ENCODE data around the gene CSNK2A3. TPM values are rescaled to one million over a fixed set of nuclear protein-coding genes. Genes with fewer than 3 reads are reported as not detected.

Gene CSNK2A3
- total RNA-seq, 1 experiment from 2014 or later, result 1.7 TPM

- H2BK120ac ChIP-seq (ENCODE audit: low read depth, low read length, poor library complexity, severe bottlenecking), result no peak overlapping the region
- no peak overlapping the region for H2BK12ac ChIP-seq (ENCODE audit: insufficient read length, low read depth, low read length)
- no peak overlapping the region for H4K8ac ChIP-seq (replicated peaks; ENCODE audit: insufficient read length, low read depth, low read length)
- no peak overlapping the region for H2BK20ac ChIP-seq (ENCODE audit: low read depth, low read length, poor library complexity, severe bottlenecking)
- H3K79me1 ChIP-seq (ENCODE audit: insufficient read depth, low read depth, low read length, poor library complexity, severe bottlenecking), result no peaks in the 10 kb centered on the region
- TF ChIP-seq CTCF (conservative IDR thresholded peaks at IDR 0.05), result no peak
- no peak overlapping the region for H3K56ac ChIP-seq (ENCODE audit: insufficient read length, low read depth, low read length)
- no peaks in the 10 kb centered on the region for H3K4me1 ChIP-seq (ENCODE audit: insufficient read depth, low read length)
- no peaks in the 10 kb centered on the region for H3K79me2 ChIP-seq (ENCODE audit: insufficient read depth, low read length)
- H3K23me2 ChIP-seq (ENCODE audit: insufficient read length, low read depth, low read length, poor library complexity, severe bottlenecking), result no peaks in the 10 kb centered on the region
- no peak overlapping the region for H3K23ac ChIP-seq (ENCODE audit: insufficient read length, low read depth, low read length)
- no peak overlapping the region for H3K18ac ChIP-seq (ENCODE audit: insufficient read length, low read depth, low read length)
- H2BK15ac ChIP-seq (ENCODE audit: low read depth, low read length), result no peak overlapping the region
- Mint-ChIP-seq H3K9me3 (no peaks in the 10 kb centered on the region), H3K36me3 (ENCODE audit: insufficient read depth in 1 of 3, low read depth in 3 of 3) (no peaks in the 10 kb centered on the region), H3K4me1 (peaks cover 11 to 23% of the 10 kb centered on the region in 2 experiments; a peak in 3 of 4 replicates), H3K4me3 (no peak overlapping the region), H3K27ac (no peak overlapping the region; a peak in 2 of 7 replicates), H3K27me3 (ENCODE audit: low read depth) (peaks cover 2% of the 10 kb centered on the region)
- H3T11ph ChIP-seq (ENCODE audit: low read length), result no peak overlapping the region
- no peaks in the 10 kb centered on the region for H3K27me3 ChIP-seq (ENCODE audit: insufficient read depth, low read length)
- H3K14ac ChIP-seq (ENCODE audit: insufficient read depth, low read length), result no peak overlapping the region
- no CpG with 5 or more reads among the region's 4 CpGs for WGBS (ENCODE audit: extremely low coverage, insufficient read length, low lambda C conversion rate)
- no peak for DNase-seq
- no peak overlapping the region for H3K27ac ChIP-seq (ENCODE audit: insufficient read length, low read depth, low read length)
- H2AFZ ChIP-seq (ENCODE audit: low read length), result no peak overlapping the region
- no peaks in the 10 kb centered on the region for H3K9me3 ChIP-seq (ENCODE audit: control insufficient read depth, low read depth, low read length)
- H3K9ac ChIP-seq (ENCODE audit: extremely low read depth, insufficient read length, low read length), result no peak overlapping the region
- no peak overlapping the region for H2BK5ac ChIP-seq (ENCODE audit: insufficient read length, low read length)
- H2AK5ac ChIP-seq (ENCODE audit: insufficient read length, low read length), result no peak overlapping the region
- H4K91ac ChIP-seq (ENCODE audit: insufficient read length, low read depth, low read length), result no peak overlapping the region
- H4K5ac ChIP-seq (ENCODE audit: insufficient read length, low read depth, low read length), result no peak overlapping the region
- no peaks in the 10 kb centered on the region for H4K20me1 ChIP-seq (ENCODE audit: control insufficient read depth, insufficient read depth, insufficient read length)
- no peak overlapping the region for H3K4me2 ChIP-seq (ENCODE audit: insufficient read depth, insufficient read length, low read length)
- no peak overlapping the region for H3K4ac ChIP-seq (ENCODE audit: low read depth, low read length)
Observed at GRCh38 chr11:11334607-11335006, 18.4 kb downstream of the CSNK2A3 start.

Measured in H9 (cell line).